Gastrocnemius medialis (tissue), 4 donors: ENCODE results near the gene PAN2. TPM values are rescaled to one million over a fixed set of nuclear protein-coding genes. Genes with fewer than 3 reads are reported as not detected.
A peak's percentile ranks its signal among the peaks of the same experiment; 100 is the strongest.

Experiments used
- ATAC-seq, 2 donors: fragments of 150-250 bp; one replicate each; pipeline ENCODE4 v1.9.1; 2016
- DNase-seq, 2 donors: peaks; one replicate each; pipeline ENCODE4 v3.0.0-alpha.2; 2019
- H3K27ac ChIP-seq, 4 donors: fragments of 200-600 bp; sonication (generic); 1 replicate in 1 of 4; 2 replicates in 3 of 4; pipeline ENCODE4 v1.5.1; 2016 to 2018; ENCODE audit warnings: mild to moderate bottlenecking in 2 of 4, moderate library complexity in 1 of 4
- H3K27me3 ChIP-seq, 3 donors: fragments of 200-600 bp; sonication (generic) in 2 of 3; 1 replicate in 1 of 3; 2 replicates in 2 of 3; pipeline versions ENCODE4 v1.5.1 to v1.6.0; 2016 to 2019; ENCODE audit warnings: mild to moderate bottlenecking in 1 of 3, moderate library complexity in 1 of 3
- H3K36me3 ChIP-seq, 2 donors: fragments of 200-600 bp; sonication (generic) in 1 of 2; one replicate each; pipeline ENCODE4 v1.5.1; 2017 to 2018
- H3K4me1 ChIP-seq, 2 donors: fragments of 200-600 bp; sonication (generic) in 1 of 2; one replicate each; pipeline ENCODE4 v1.5.1; 2016 to 2017; ENCODE audit warnings: mild to moderate bottlenecking in 2 of 2
- H3K4me3 ChIP-seq, 4 donors: fragments of 200-600 bp; sonication (generic) in 3 of 4; 1 replicate in 1 of 4; 2 replicates in 3 of 4; pipeline ENCODE4 v1.5.1; 2016 to 2019; ENCODE audit warnings: mild to moderate bottlenecking in 2 of 4
- H3K9me3 ChIP-seq, 3 donors: fragments of 200-600 bp; sonication (generic) in 2 of 3; 1 replicate in 1 of 3; 2 replicates in 2 of 3; pipeline ENCODE4 v1.5.1; 2016 to 2019
- POLR2A ChIP-seq, 2 donors: fragments of 450-650 bp; IDR thresholded peaks; one replicate each; pipeline ENCODE4 v1.6.1; 2017; ENCODE audit warnings: antibody characterized with exemption in 2 of 2, mild to moderate bottlenecking in 2 of 2, moderate library complexity in 2 of 2
- in situ Hi-C, 4 donors: fragments of 200-750 bp; cut with MboI; loops; one replicate each; pipeline versions ENCODE4 v1.15.0 to v1.8.0; 2017; ENCODE audit warnings: low sequenced_read_pairs in 4 of 4
- intact Hi-C: fragments of 100-400 bp; cut with DNase I; formaldehyde crosslinking; loops from one replicate; pipeline ENCODE4 v1.15.1; 2023; ENCODE audit warnings: low total_unique reads
- total RNA-seq, 4 donors: library from RNA; depleted of rRNA; stranded (reverse); fragments of >200 nt; gene quantifications; one replicate each; pipeline versions ENCODE4 v1.1.0 to v1.2.3, GENCODE V29; 2016
- TF ChIP-seq, protein P1 (sequence below), 5 experiments: fragments of 450-650 bp in 3 of 5; fragments of 200-600 bp in 2 of 5; sonication (generic) in 2 of 5; IDR thresholded peaks in 4 of 5; conservative IDR thresholded peaks in 1 of 5; 1 replicate in 4 of 5; 2 replicates in 1 of 5; pipeline ENCODE4 v1.5.1; 2016 to 2019; ENCODE audit warnings: antibody characterized with exemption in 5 of 5, mild to moderate bottlenecking in 3 of 5, moderate library complexity in 3 of 5

The PAN2 gene
- total RNA-seq, 4 donors from 2014 or later, result 7.8 to 33.0 (median 11.6) TPM

DNA sequence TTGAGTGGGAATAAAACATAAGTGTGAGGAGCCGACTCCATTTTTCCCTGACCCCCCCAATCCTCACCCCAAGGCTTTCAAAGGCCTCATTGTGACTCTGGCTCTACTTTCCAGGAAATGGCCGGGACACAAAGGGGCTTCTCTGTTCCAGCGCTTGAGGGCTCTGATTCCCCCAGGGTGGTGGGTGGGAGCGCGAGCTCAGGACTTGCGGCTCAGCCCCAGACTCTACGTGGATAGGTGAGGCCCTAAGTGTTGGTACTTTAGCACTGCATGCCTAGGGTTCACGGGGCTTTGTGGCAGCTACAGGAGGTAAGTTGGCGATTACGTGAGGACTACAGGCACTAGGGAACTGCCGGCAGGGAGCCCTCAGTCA lies 18.6 kb downstream of the PAN2 start:
- Histone ChIP-seq H3K27ac (peak overlapping the region; percentile 96 to 99 (median 96)), H3K4me3 (peak overlapping the region; percentile 91 to 99 (median 98)), H3K27me3 (no peaks in the 10 kb centered on the region), H3K36me3 (peaks cover 0 to 53% of the 10 kb centered on the region in 2 donors), H3K9me3 (no peaks in the 10 kb centered on the region), H3K4me1 (peaks cover 19 to 20% of the 10 kb centered on the region in 2 donors)
- in situ Hi-C loops, result no loop called here
- no peak for ATAC-seq
- DNase-seq, result no peak
- TF ChIP-seq, protein P1, sequence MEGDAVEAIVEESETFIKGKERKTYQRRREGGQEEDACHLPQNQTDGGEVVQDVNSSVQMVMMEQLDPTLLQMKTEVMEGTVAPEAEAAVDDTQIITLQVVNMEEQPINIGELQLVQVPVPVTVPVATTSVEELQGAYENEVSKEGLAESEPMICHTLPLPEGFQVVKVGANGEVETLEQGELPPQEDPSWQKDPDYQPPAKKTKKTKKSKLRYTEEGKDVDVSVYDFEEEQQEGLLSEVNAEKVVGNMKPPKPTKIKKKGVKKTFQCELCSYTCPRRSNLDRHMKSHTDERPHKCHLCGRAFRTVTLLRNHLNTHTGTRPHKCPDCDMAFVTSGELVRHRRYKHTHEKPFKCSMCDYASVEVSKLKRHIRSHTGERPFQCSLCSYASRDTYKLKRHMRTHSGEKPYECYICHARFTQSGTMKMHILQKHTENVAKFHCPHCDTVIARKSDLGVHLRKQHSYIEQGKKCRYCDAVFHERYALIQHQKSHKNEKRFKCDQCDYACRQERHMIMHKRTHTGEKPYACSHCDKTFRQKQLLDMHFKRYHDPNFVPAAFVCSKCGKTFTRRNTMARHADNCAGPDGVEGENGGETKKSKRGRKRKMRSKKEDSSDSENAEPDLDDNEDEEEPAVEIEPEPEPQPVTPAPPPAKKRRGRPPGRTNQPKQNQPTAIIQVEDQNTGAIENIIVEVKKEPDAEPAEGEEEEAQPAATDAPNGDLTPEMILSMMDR (IDR thresholded peaks at IDR 0.05 in 4 of 5, conservative IDR thresholded peaks at IDR 0.05 in 1 of 5), result no peak
- TF ChIP-seq POLR2A (IDR thresholded peaks at IDR 0.05), result no peak
- intact Hi-C loops, result loop anchor here (5.0 kb wide), 2 partner anchors 152 to 198 kb away; partner anchors contain the start of genes RPL41, SPRYD4 and ZC3H10

DNA sequence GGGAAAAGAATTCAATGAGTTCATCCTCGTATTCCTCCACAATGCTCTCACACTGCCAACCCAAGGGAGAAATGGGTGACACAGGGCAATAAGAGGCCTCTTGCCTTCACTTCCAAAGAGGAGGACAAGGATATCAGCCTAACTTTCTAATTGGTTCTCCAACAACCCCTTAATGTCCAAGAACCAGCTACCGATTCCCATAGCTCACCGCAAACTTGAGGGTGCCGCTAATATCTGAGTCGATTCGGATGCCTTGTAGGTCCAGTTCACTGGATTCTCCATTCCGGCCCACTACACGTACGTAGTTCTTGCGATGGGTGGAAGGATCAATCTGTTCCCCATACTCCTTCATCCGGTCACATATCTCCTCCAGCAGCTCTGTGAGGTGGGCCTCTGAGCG lies 22.8 kb downstream of the PAN2 start:
- intact Hi-C loops (no loop called here), in situ Hi-C loops (no loop called here)
- no peaks in the 10 kb centered on the region for H3K27me3 ChIP-seq
- H3K4me3 ChIP-seq, result no peak overlapping the region
- TF ChIP-seq POLR2A (IDR thresholded peaks at IDR 0.05), result no peak
- TF ChIP-seq, protein P1 (IDR thresholded peaks at IDR 0.05 in 4 of 5, conservative IDR thresholded peaks at IDR 0.05 in 1 of 5), result no peak
- peaks cover 12% of the 10 kb centered on the region in 2 donors for H3K4me1 ChIP-seq
- no peaks in the 10 kb centered on the region for H3K9me3 ChIP-seq
- DNase-seq (no peak), ATAC-seq (no peak)
- peaks cover 0 to 66% of the 10 kb centered on the region in 2 donors for H3K36me3 ChIP-seq
- no peak overlapping the region for H3K27ac ChIP-seq

DNA sequence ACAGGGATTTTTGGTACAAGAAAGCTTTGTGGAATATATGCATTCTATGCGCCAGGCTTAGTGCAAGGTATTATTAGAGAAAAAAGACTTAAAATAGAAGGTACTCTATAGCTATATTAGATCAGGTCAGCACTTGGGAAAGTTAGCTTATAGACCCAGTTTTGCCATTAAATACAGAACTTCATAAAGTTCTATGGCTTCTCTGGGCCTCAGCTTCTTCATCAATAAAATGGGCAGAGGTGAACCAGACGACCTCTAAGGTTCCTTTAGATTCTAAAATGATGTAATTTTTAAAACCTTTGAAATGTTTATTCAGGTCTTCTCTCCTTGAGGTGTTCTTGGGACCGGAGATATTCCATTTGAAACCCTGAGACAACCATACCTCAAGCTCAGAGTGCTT lies 25.1 kb downstream of the PAN2 start:
- TF ChIP-seq, protein P1 (IDR thresholded peaks at IDR 0.05 in 4 of 5, conservative IDR thresholded peaks at IDR 0.05 in 1 of 5), result no peak
- TF ChIP-seq POLR2A (IDR thresholded peaks at IDR 0.05), result no peak
- intact Hi-C loops, result no loop called here

DNA sequence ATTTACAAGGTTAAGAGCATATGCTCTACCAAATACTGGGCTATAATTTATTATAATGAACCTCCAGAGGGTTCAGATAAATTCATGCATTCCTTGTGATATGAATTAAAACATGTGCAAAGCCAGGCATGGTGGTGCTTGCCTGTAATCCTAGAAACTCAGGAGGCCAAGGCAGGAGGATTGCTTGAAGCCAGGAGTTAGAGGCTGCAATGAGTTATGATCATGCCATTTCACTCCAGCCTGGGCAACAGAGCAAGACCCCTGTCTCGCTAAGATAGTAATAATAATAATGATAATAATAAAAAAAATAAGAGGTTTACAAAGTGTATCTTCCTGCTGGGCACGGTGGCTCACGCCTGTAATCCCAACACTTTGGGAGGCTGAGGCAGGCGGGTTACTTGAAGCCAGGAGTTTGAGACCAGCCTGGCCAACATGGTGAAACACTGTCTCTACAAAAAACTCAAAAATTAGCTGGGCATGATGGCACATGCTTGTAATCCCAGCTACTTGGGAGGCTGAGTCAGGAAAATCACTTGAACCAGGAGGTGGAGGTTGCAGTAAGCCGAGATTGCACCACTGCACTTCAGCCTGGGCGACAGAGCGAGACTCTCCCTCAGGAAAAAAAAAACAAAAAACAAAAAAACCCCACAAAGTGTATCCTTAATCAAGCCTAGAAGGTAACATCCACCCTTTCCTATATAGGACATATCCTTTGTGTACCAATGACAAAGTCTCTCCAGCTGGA lies 26.4 kb downstream of the PAN2 start:
- in situ Hi-C loops, result no loop called here
- TF ChIP-seq POLR2A (IDR thresholded peaks at IDR 0.05), result no peak
- TF ChIP-seq, protein P1 (IDR thresholded peaks at IDR 0.05 in 4 of 5, conservative IDR thresholded peaks at IDR 0.05 in 1 of 5), result no peak
- H3K36me3 ChIP-seq, result peaks cover 0 to 50% of the 10 kb centered on the region in 2 donors
- intact Hi-C loops, result no loop called here
- no peaks in the 10 kb centered on the region for H3K9me3 ChIP-seq
- DNase-seq (no peak), ATAC-seq (no peak)
- H3K4me3 ChIP-seq, result no peak overlapping the region
- H3K27ac ChIP-seq, result no peak overlapping the region
- H3K27me3 ChIP-seq, result no peaks in the 10 kb centered on the region
- peaks cover 8 to 9% of the 10 kb centered on the region in 2 donors for H3K4me1 ChIP-seq

More for the DNA sequence above, 25.1 kb downstream of the PAN2 start:
- no peaks in the 10 kb centered on the region for H3K27me3 ChIP-seq
- ATAC-seq (no peak), DNase-seq (no peak)
- no peak overlapping the region for H3K4me3 ChIP-seq
- in situ Hi-C loops, result no loop called here
- H3K9me3 ChIP-seq, result no peaks in the 10 kb centered on the region
- peaks cover 0 to 57% of the 10 kb centered on the region in 2 donors for H3K36me3 ChIP-seq
- H3K4me1 ChIP-seq, result no peaks in the 10 kb centered on the region
- no peak overlapping the region for H3K27ac ChIP-seq
